Choroid plexus epithelial cell (primary cell): ENCODE measurements around the gene TMEM144.

Experiments used
- DNase-seq: peaks from one replicate; pipeline ENCODE4 v3.0.0-alpha.2; 2010; ENCODE audit warnings: low read depth
- H3K4me3 ChIP-seq: 2 replicates; pipeline ENCODE4 v1.5.1; 2011; ENCODE audit warnings: low read depth, mild to moderate bottlenecking, control low read depth, low read length, moderate library complexity
- TF ChIP-seq, protein P1 (sequence below): conservative IDR thresholded peaks from 2 replicates; pipeline ENCODE4 v1.5.1; 2011; ENCODE audit warnings: low read depth, mild to moderate bottlenecking, control low read depth, inconsistent platforms, low read length, moderate library complexity

Gene TMEM144

DNA sequence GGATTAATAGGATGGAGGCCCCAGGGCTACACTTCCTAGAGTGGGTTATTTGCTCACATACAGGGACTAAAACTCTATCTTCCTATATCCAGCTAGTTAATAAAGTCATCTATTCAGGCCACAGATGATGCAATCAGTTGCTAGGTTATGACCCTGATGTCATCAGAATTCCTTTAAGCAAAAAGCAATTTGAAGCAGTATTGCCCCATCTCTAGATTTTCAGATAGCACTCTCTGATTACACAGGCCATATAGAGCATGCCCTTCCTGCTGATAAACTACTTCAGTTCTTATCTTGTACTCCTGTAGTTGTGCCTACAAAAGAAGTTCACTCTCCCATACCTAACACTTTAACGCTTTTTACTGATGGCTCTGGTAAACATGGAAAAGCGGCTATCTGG is 84.8 kb downstream of the TMEM144 start:
- no peak for DNase-seq
- H3K4me3 ChIP-seq, result no peak overlapping the region
- TF ChIP-seq, protein P1, sequence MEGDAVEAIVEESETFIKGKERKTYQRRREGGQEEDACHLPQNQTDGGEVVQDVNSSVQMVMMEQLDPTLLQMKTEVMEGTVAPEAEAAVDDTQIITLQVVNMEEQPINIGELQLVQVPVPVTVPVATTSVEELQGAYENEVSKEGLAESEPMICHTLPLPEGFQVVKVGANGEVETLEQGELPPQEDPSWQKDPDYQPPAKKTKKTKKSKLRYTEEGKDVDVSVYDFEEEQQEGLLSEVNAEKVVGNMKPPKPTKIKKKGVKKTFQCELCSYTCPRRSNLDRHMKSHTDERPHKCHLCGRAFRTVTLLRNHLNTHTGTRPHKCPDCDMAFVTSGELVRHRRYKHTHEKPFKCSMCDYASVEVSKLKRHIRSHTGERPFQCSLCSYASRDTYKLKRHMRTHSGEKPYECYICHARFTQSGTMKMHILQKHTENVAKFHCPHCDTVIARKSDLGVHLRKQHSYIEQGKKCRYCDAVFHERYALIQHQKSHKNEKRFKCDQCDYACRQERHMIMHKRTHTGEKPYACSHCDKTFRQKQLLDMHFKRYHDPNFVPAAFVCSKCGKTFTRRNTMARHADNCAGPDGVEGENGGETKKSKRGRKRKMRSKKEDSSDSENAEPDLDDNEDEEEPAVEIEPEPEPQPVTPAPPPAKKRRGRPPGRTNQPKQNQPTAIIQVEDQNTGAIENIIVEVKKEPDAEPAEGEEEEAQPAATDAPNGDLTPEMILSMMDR, result no peak

- TF ChIP-seq, protein P1, result no peak
- H3K4me3 ChIP-seq, result no peak overlapping the region
- DNase-seq, result no peak
Measured at GRCh38 chr4:158297866-158298265, 87.6 kb downstream of the TMEM144 start.

DNA sequence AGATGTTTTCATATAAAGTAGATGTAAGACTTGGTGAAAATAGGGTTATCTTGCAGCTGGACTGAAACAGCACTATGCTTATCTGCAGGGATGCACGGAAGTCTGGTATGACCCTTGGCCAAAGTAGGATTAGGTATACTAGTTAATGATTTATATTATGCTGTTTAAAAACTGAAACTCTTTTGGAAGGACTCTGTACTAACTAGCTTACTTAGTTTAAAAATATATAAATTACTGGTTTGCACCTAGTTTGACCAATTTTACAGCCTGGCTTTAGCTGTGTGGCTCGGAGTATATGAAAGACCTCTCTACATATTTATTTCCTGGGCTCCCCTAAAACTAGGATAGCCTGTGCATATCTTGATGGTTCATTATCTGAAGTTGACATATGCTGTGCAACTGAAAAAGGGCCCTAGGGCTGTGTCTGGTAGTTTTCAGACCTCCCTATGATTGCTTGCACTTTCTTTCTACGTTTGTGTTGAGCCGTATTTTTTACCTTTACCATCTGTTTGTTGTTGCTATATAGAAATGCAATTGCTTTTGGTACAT is 89.2 kb downstream of the TMEM144 start:
- DNase-seq, result no peak
- TF ChIP-seq, protein P1, result no peak
- H3K4me3 ChIP-seq, result no peak overlapping the region

GRCh38 chr4:158300012-158300411 is 89.7 kb downstream of the TMEM144 start:
- no peak overlapping the region for H3K4me3 ChIP-seq
- TF ChIP-seq, protein P1, result no peak
- DNase-seq, result no peak

DNA sequence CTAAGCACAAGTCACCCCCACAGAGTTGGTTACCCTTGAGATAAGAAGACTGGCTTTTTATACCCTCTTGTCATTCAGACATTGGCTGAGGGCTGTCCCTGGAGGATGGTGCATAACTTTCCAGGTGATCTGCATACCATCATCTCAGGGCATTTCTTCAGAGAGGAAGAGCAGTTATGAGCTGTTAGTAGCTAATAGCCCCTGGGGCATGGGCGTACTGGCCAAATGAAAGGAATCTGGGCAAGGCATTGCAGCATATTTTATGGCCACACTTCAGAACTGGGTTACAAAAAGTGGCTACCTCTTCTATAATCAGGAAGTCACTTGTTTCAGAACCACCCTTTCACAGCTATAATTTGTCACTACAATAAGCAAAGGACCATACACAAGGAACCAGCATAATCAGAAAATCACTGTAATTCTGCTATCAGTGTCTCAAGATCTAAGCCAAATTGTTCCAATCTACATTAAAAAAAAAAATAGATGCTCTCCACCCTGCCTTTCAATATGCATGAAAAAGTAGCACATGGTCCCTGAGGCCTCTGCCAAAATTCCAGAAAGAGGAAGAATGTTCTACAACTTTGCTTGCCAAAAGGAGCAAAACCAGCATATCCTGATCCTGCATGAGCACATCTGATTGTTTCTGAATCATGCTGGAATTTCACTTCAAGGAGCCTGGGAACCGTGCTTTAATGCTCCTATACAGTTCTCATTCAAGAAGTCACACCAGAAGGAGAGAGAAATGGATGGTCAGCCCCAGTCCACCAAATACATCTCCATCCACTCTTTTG is 92.0 kb downstream of the TMEM144 start:
- peak; percentile 73 for DNase-seq
- H3K4me3 ChIP-seq, result no peak overlapping the region
- TF ChIP-seq, protein P1, result no peak

GRCh38 chr4:158304694-158305093 is 94.4 kb downstream of the TMEM144 start:
- DNase-seq, result no peak
- TF ChIP-seq, protein P1, result no peak

More at GRCh38 chr4:158304694-158305093, 94.4 kb downstream of the TMEM144 start:
- H3K4me3 ChIP-seq, result no peak overlapping the region
